Measurements from ENCODE around the gene GRAP. TPM values are rescaled to one million over a fixed set of nuclear protein-coding genes. Genes with fewer than 3 reads are reported as not detected.

Gene GRAP
- total RNA-seq, 1 experiment from 2014 or later = 0.26 TPM

- no TSS peak for BruUV-seq (replicated peaks)
- ChIA-PET CTCF (no interaction called here), POLR2A (ENCODE audit: low non-redundant PET) (no interaction called here)
- no peaks in the 10 kb centered on the region for H3K9me3 ChIP-seq (ENCODE audit: low read depth, low read length, poor library complexity, severe bottlenecking)
- H3K4me3 ChIP-seq (ENCODE audit: low read depth, low read length, poor library complexity, severe bottlenecking) = no peak overlapping the region
- H3K4me1 ChIP-seq (ENCODE audit: insufficient read depth, low read length, poor library complexity, severe bottlenecking) = no peaks in the 10 kb centered on the region
- no peak for DNase-seq (ENCODE audit: low spot score)
- no peaks in the 10 kb centered on the region for H3K36me3 ChIP-seq (ENCODE audit: insufficient read depth, low read length, poor library complexity, severe bottlenecking)
- no peak overlapping the region for H3K27ac ChIP-seq (ENCODE audit: low read depth, low read length, poor library complexity, severe bottlenecking)
- no peaks in the 10 kb centered on the region for H3K27me3 ChIP-seq (replicated peaks; ENCODE audit: insufficient read depth, low read depth, low read length, poor library complexity)
- intact Hi-C loops (cut with micrococcal nuclease; ENCODE audit: unreplicated experiment) = no loop called here
- TF ChIP-seq CTCF (conservative IDR thresholded peaks at IDR 0.05; ENCODE audit: low read depth, low read length) = no peak
- no peak for TF ChIP-seq EZH2 (IDR thresholded peaks at IDR 0.05; ENCODE audit: borderline replicate concordance, low read depth, low read length, poor library complexity, severe bottlenecking)
Measured at GRCh38 chr17:18997650-18998196, 49.0 kb downstream of the GRAP start.

- Histone ChIP-seq H3K27me3 (replicated peaks; ENCODE audit: insufficient read depth, low read depth, low read length, poor library complexity) (no peaks in the 10 kb centered on the region), H3K9me3 (ENCODE audit: low read depth, low read length, poor library complexity, severe bottlenecking) (no peaks in the 10 kb centered on the region), H3K4me1 (ENCODE audit: insufficient read depth, low read length, poor library complexity, severe bottlenecking) (no peaks in the 10 kb centered on the region), H3K36me3 (ENCODE audit: insufficient read depth, low read length, poor library complexity, severe bottlenecking) (no peaks in the 10 kb centered on the region), H3K4me3 (ENCODE audit: low read depth, low read length, poor library complexity, severe bottlenecking) (no peak overlapping the region), H3K27ac (ENCODE audit: low read depth, low read length, poor library complexity, severe bottlenecking) (no peak overlapping the region)
- no peak for TF ChIP-seq EZH2 (IDR thresholded peaks at IDR 0.05; ENCODE audit: borderline replicate concordance, low read depth, low read length, poor library complexity, severe bottlenecking)
- BruUV-seq (replicated peaks) = no TSS peak
- ChIA-PET CTCF (no interaction called here), POLR2A (ENCODE audit: low non-redundant PET) (no interaction called here)
- DNase-seq (ENCODE audit: low spot score) = no peak
- intact Hi-C loops (cut with micrococcal nuclease; ENCODE audit: unreplicated experiment) = no loop called here
Measured at GRCh38 chr17:18996458-18996857, 50.3 kb downstream of the GRAP start.

- ChIA-PET POLR2A (ENCODE audit: low non-redundant PET) (no interaction called here), CTCF (no interaction called here)
- no peaks in the 10 kb centered on the region for H3K4me1 ChIP-seq (ENCODE audit: insufficient read depth, low read length, poor library complexity, severe bottlenecking)
- H3K27ac ChIP-seq (ENCODE audit: low read depth, low read length, poor library complexity, severe bottlenecking) = no peak overlapping the region
- no peak overlapping the region for H3K4me3 ChIP-seq (ENCODE audit: low read depth, low read length, poor library complexity, severe bottlenecking)
- no peak for DNase-seq (ENCODE audit: low spot score)
- TF ChIP-seq CTCF (conservative IDR thresholded peaks at IDR 0.05; ENCODE audit: low read depth, low read length) = no peak
- no peak for TF ChIP-seq EZH2 (IDR thresholded peaks at IDR 0.05; ENCODE audit: borderline replicate concordance, low read depth, low read length, poor library complexity, severe bottlenecking)
- no TSS peak for BruUV-seq (replicated peaks)
- intact Hi-C loops (cut with micrococcal nuclease; ENCODE audit: unreplicated experiment) = no loop called here
- H3K9me3 ChIP-seq (ENCODE audit: low read depth, low read length, poor library complexity, severe bottlenecking) = no peaks in the 10 kb centered on the region
- H3K27me3 ChIP-seq (replicated peaks; ENCODE audit: insufficient read depth, low read depth, low read length, poor library complexity) = no peaks in the 10 kb centered on the region
- no peaks in the 10 kb centered on the region for H3K36me3 ChIP-seq (ENCODE audit: insufficient read depth, low read length, poor library complexity, severe bottlenecking)
Measured at GRCh38 chr17:18995220-18995619, 51.5 kb downstream of the GRAP start.

- no peaks in the 10 kb centered on the region for H3K36me3 ChIP-seq (ENCODE audit: insufficient read depth, low read length, poor library complexity, severe bottlenecking)
- POLR2A ChIA-PET (ENCODE audit: low non-redundant PET) = no interaction called here
- CTCF ChIA-PET = no interaction called here
- intact Hi-C loops (cut with micrococcal nuclease; ENCODE audit: unreplicated experiment) = no loop called here
- H3K4me1 ChIP-seq (ENCODE audit: insufficient read depth, low read length, poor library complexity, severe bottlenecking) = no peaks in the 10 kb centered on the region
- H3K4me3 ChIP-seq (ENCODE audit: low read depth, low read length, poor library complexity, severe bottlenecking) = no peak overlapping the region
- H3K27ac ChIP-seq (ENCODE audit: low read depth, low read length, poor library complexity, severe bottlenecking) = no peak overlapping the region
- no peak for TF ChIP-seq CTCF (conservative IDR thresholded peaks at IDR 0.05; ENCODE audit: low read depth, low read length)
- TF ChIP-seq EZH2 (IDR thresholded peaks at IDR 0.05; ENCODE audit: borderline replicate concordance, low read depth, low read length, poor library complexity, severe bottlenecking) = no peak
- H3K27me3 ChIP-seq (replicated peaks; ENCODE audit: insufficient read depth, low read depth, low read length, poor library complexity) = no peaks in the 10 kb centered on the region
- no peak for DNase-seq (ENCODE audit: low spot score)
- no TSS peak for BruUV-seq (replicated peaks)
- no peaks in the 10 kb centered on the region for H3K9me3 ChIP-seq (ENCODE audit: low read depth, low read length, poor library complexity, severe bottlenecking)
Measured at GRCh38 chr17:18994631-18995030, 52.1 kb downstream of the GRAP start.
